Breast epithelium (tissue), 3 donors: ENCODE results near the gene BSN.

Source experiments
- CTCF ChIP-seq, 3 donors: fragments of 450-650 bp; IDR thresholded peaks; one replicate each; pipeline ENCODE4 v1.5.1; 2016 to 2017; ENCODE audit warnings: antibody characterized with exemption in 3 of 3, mild to moderate bottlenecking in 3 of 3, moderate library complexity in 3 of 3
- POLR2AphosphoS5 ChIP-seq, 3 donors: sonication (generic); formaldehyde crosslinking; IDR thresholded peaks; one replicate each; pipeline ENCODE4 v1.6.1; 2017; ENCODE audit warnings: antibody characterized with exemption in 3 of 3

- TF ChIP-seq CTCF (IDR thresholded peaks at IDR 0.05) (no peak), POLR2AphosphoS5 (IDR thresholded peaks at IDR 0.05) (no peak)
Measured at GRCh38 chr3:49556500-49557275, 2.4 kb downstream of the BSN start.
